Ascending aorta (tissue), 2 donors: ENCODE results near the gene UPK1B. TPM values are rescaled to one million over a fixed set of nuclear protein-coding genes. Genes with fewer than 3 reads are reported as not detected.
A peak's percentile ranks its signal among the peaks of the same experiment; 100 is the strongest.

Source experiments
- DNase-seq, 2 donors: peaks; one replicate each; pipeline ENCODE4 v3.0.0-alpha.2; 2019; ENCODE audit warnings: low spot score in 2 of 2
- H3K27ac ChIP-seq, 2 donors: fragments of 200-600 bp; sonication (generic); one replicate each; pipeline ENCODE4 v1.5.1; 2016 to 2017; ENCODE audit warnings: mild to moderate bottlenecking in 1 of 2
- H3K27me3 ChIP-seq: fragments of 200-600 bp; sonication (generic); one replicate; pipeline ENCODE4 v1.5.1; 2017
- H3K36me3 ChIP-seq, 2 donors: fragments of 200-600 bp; sonication (generic); one replicate each; pipeline ENCODE4 v1.5.1; 2016
- H3K4me1 ChIP-seq, 2 donors: fragments of 200-600 bp; sonication (generic); one replicate each; pipeline ENCODE4 v1.5.1; 2016 to 2017; ENCODE audit warnings: mild to moderate bottlenecking in 1 of 2
- H3K4me3 ChIP-seq, 2 donors: fragments of 200-600 bp; sonication (generic); one replicate each; pipeline ENCODE4 v1.5.1; 2016 to 2017; ENCODE audit warnings: mild to moderate bottlenecking in 1 of 2
- H3K9me3 ChIP-seq, 2 donors: fragments of 200-600 bp; sonication (generic); one replicate each; pipeline ENCODE4 v1.5.1; 2016
- intact Hi-C: fragments of 100-400 bp; cut with DNase I; formaldehyde crosslinking; loops from one replicate; pipeline ENCODE4 v1.15.1; 2023
- total RNA-seq: library from RNA; depleted of rRNA; stranded (reverse); fragments of >200 nt; gene quantifications from one replicate; pipeline ENCODE4 v1.1.0, GENCODE V29; 2016
- TF ChIP-seq, protein P1 (sequence below), 3 experiments: fragments of 200-600 bp in 2 of 3; fragments of 450-650 bp in 1 of 3; sonication (generic) in 2 of 3; IDR thresholded peaks; one replicate each; pipeline ENCODE4 v1.5.1; 2016 to 2019; ENCODE audit warnings: antibody characterized with exemption in 3 of 3, mild to moderate bottlenecking in 1 of 3, moderate library complexity in 1 of 3

Gene UPK1B
- total RNA-seq, 1 donor from 2014 or later = not detected

DNA sequence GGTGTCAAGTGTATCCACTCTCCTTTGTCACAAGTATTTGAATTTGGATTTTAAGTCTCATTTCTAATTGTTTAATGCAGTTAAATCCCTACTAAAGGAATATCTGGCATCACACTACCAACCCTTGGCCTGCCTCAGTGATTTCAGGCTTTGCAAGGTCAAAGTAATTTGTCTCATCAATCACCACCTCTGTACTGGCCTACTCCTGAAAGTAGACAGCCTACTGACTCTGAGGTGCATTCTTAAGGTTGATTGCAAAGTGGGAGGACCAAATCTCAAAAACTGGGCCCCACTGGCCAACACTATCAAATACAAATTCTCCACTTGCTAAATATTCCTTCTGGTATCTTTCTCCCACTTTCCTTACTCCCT is 28.3 kb upstream of the UPK1B start:
- no peak overlapping the region for H3K4me3 ChIP-seq
- H3K27ac ChIP-seq = no peak overlapping the region
- H3K36me3 ChIP-seq = no peaks in the 10 kb centered on the region
- DNase-seq = no peak
- TF ChIP-seq, protein P1, sequence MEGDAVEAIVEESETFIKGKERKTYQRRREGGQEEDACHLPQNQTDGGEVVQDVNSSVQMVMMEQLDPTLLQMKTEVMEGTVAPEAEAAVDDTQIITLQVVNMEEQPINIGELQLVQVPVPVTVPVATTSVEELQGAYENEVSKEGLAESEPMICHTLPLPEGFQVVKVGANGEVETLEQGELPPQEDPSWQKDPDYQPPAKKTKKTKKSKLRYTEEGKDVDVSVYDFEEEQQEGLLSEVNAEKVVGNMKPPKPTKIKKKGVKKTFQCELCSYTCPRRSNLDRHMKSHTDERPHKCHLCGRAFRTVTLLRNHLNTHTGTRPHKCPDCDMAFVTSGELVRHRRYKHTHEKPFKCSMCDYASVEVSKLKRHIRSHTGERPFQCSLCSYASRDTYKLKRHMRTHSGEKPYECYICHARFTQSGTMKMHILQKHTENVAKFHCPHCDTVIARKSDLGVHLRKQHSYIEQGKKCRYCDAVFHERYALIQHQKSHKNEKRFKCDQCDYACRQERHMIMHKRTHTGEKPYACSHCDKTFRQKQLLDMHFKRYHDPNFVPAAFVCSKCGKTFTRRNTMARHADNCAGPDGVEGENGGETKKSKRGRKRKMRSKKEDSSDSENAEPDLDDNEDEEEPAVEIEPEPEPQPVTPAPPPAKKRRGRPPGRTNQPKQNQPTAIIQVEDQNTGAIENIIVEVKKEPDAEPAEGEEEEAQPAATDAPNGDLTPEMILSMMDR (IDR thresholded peaks at IDR 0.05) = no peak
- no peaks in the 10 kb centered on the region for H3K9me3 ChIP-seq
- no peaks in the 10 kb centered on the region for H3K4me1 ChIP-seq
- no peaks in the 10 kb centered on the region for H3K27me3 ChIP-seq
- intact Hi-C loops = no loop called here

DNA sequence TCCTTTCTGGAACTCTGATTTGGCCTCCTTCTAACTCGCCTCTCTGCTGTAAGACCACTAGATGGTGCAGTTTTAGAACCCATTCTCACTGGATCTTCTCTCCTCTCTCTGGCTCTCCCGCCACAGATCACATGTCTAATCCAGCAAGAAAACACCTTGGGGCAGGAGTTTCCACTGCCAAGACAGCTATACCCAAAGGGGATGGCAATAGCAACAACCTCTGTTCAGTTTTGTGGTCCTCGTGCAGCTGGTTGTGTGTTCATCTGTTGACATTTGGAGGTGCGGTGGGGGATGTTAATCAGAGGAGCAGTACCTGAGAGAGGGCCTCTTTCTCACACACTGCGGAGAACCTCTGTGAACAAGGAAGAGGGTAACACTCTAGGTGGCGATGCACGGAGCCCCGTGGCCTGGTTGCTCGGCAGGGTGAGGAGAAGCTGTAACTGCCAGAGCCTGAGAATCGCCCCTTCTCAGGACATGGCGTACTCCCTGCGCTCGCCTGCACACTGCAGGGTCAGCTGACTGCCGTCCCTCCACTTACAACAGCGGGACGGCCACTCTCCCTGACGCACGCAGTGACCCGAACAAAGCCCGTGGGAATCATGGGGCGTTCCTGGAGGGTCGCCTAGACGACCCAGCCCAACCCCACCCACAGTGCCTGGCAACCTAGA is 27.8 kb upstream of the UPK1B start, which contains the start of gene TEX55:
Gene TEX55, plus strand, starts transcription at position 666 of the 668 bp plus-strand sequence. CDS start 25 bp downstream, outside the sequence.
- Histone ChIP-seq H3K36me3 (no peaks in the 10 kb centered on the region), H3K9me3 (no peaks in the 10 kb centered on the region), H3K4me1 (no peaks in the 10 kb centered on the region), H3K4me3 (no peak within 1 kb of the TSS), H3K27ac (no peak within 1 kb of the TSS), H3K27me3 (no peaks in the 10 kb centered on the region)
- no peak for DNase-seq
- intact Hi-C loops = no loop called here
- TF ChIP-seq, protein P1 (IDR thresholded peaks at IDR 0.05) = peak in 2 of 3 experiments; percentile 8 to 37

DNA sequence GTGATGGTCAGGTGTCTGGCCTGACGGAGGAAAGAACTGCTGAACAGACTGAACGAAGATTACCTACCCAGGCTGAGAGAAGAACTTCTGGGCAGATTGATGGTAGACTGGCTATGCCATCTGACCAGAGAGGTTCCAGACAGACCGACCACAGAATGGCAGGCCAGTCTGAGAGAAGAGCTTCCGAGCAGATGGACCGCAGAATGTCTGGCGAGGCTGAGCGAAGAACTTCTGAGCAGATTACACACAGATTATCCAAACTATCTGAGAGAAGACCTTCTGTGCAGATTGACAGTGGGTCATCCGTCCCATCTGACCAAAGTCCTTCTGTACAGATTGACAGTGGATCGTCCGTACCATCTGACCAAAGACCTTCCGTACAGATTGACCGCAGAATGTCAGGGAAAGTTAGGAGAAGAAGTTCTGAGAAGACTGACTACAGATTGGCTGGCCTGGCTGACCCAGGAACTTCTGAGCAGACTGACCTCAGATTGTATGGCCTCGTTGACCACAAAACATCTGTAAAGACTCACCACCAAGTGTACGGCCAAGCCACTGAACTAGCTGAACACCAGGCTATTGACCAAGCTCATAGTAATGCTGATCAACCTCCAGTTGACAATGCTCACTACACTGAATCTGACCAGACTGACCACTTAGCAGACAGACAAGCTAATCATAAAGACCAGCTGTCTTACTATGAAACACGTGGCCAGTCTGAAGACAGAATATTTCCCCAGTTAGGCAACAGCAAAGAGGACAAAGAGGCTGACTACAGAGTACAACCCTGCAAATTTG is 26.6 kb upstream of the UPK1B start:
- Histone ChIP-seq H3K27me3 (no peaks in the 10 kb centered on the region), H3K9me3 (no peaks in the 10 kb centered on the region), H3K27ac (no peak overlapping the region), H3K4me1 (no peaks in the 10 kb centered on the region), H3K36me3 (no peaks in the 10 kb centered on the region), H3K4me3 (no peak overlapping the region)
- TF ChIP-seq, protein P1 (IDR thresholded peaks at IDR 0.05) = no peak
- no peak for DNase-seq
- intact Hi-C loops = no loop called here

DNA sequence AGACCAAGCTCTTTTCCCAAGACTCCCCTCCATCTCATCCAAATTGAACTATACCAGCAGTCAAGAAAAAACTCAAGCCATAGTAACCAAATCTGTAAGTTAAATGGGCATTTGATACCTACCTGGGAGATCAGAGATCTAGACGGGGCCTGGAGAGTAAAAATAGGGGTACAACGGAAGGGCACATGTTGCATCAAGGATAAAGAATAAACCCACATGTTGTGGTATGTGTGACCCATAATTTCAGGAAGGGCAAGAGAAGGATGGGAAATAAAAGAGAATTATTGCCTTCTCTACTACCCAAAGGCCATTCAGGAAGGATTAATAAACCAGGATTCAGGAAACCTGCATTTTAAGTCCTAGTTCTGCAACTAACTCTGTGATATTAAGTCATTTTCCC is 25.9 kb upstream of the UPK1B start:
- H3K36me3 ChIP-seq = no peaks in the 10 kb centered on the region
- no peaks in the 10 kb centered on the region for H3K27me3 ChIP-seq
- no peak for DNase-seq
- H3K4me1 ChIP-seq = no peaks in the 10 kb centered on the region
- TF ChIP-seq, protein P1 (IDR thresholded peaks at IDR 0.05) = no peak
- H3K9me3 ChIP-seq = no peaks in the 10 kb centered on the region
- no peak overlapping the region for H3K4me3 ChIP-seq
- H3K27ac ChIP-seq = no peak overlapping the region
- intact Hi-C loops = no loop called here

DNA sequence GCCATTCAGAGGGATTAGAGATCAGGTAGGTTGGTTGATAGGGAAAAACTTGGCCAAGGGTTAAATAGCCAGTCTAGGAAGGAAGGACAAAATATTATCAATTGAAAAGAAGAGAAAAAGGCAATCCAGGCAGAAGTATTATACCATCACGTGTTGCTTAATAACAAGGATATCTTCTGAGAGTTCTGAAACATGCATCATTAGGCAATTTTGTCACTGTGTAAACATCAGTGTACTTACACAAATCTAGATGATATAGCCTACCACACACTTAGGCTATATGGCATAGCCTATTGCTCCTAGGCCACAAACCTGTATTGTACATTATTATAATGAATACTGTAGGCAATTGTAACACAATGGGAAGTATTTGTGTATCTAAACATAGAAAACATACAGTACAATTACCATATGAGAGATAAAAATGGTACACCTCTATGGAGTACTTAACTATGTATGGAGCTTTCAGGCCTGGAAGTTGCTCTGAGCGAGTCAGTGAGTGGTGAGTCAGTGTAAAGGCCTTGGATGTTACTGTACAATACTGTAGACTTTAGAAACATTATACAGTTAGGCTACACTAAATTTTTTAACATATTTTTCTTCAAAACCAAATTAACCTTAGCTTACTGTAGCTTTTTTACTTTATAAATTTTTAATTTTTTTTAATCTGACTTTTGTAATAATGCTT is 24.8 kb upstream of the UPK1B start:
- H3K9me3 ChIP-seq = peaks cover 0 to 4% of the 10 kb centered on the region in 2 donors
- H3K4me1 ChIP-seq = no peaks in the 10 kb centered on the region
- no peak overlapping the region for H3K27ac ChIP-seq
- DNase-seq = no peak
- intact Hi-C loops = no loop called here
- H3K27me3 ChIP-seq = no peaks in the 10 kb centered on the region
- no peaks in the 10 kb centered on the region for H3K36me3 ChIP-seq
- H3K4me3 ChIP-seq = no peak overlapping the region
- TF ChIP-seq, protein P1 (IDR thresholded peaks at IDR 0.05) = no peak
